Activated CD4-positive, alpha-beta memory T cell treated with anti-CD3 and anti-CD28 coated beads, Interleukin-2, amount 10 ng/mL, durations not matched to agents 7 days and 5 days (primary cell): ENCODE data around the gene COMMD7. TPM values are rescaled to one million over a fixed set of nuclear protein-coding genes. Genes with fewer than 3 reads are reported as not detected.
A peak's percentile ranks its signal among the peaks of the same experiment; 100 is the strongest.

Source experiments
- CTCF ChIA-PET: fragments of 350-600 bp; sonication (Branson Sonifier 250); formaldehyde crosslinking; loops from one replicate; lab custom pipeline; 2021; ENCODE audit warnings: antibody characterized with exemption, inconsistent platforms; lab: Charles Lee
- POLR2A ChIA-PET: fragments of 350-600 bp; sonication (Branson Sonifier 250); formaldehyde crosslinking; loops from one replicate; lab custom pipeline; 2021; ENCODE audit warnings: antibody characterized with exemption; lab: Charles Lee
- DNase-seq: peaks from one replicate; pipeline ENCODE4 v3.0.0-alpha.2; 2020
- H3K27ac Mint-ChIP-seq: one replicate; pipeline ENCODE4 v1.8.0; 2021; ENCODE audit warnings: mild to moderate bottlenecking, mixed read lengths
- H3K27me3 Mint-ChIP-seq: one replicate; pipeline ENCODE4 v1.8.0; 2021; ENCODE audit warnings: mixed read lengths
- H3K36me3 Mint-ChIP-seq: one replicate; pipeline ENCODE4 v1.8.0; 2021; ENCODE audit warnings: low read depth, mixed read lengths
- H3K4me1 Mint-ChIP-seq: one replicate; pipeline ENCODE4 v1.8.0; 2021; ENCODE audit warnings: mixed read lengths
- H3K4me3 Mint-ChIP-seq: one replicate; pipeline ENCODE4 v1.8.0; 2021; ENCODE audit warnings: mild to moderate bottlenecking, mixed read lengths
- H3K9me3 Mint-ChIP-seq: one replicate; pipeline ENCODE4 v1.8.0; 2021; ENCODE audit warnings: mixed read lengths
- total RNA-seq, 2 experiments: library from RNA; stranded (reverse); gene quantifications; one replicate each; pipeline ENCODE4 v1.2.3, GENCODE V29; 2021

COMMD7 gene
- total RNA-seq, 2 experiments from 2014 or later = 61.7 to 62.6 TPM

DNA sequence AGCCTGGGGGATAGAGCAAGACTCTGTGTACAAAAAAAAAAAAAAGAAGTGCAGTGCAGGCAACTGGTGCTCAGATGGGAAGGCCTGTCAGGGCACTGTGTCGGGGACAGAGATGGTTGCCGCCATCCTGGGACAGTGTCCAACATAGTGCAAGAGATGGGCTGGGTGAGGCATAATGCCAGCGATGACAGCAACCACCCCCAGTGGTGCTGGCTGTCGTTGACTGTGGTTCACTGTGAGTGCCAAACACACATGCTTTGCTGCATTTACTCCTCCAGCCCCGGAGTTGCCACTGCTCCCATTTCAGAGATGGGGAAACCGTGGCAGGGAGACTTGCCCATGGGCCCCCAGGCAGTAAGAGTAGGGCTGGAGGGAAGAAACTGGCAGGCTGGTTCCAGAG lies 64.3 kb downstream of the COMMD7 start:
- Mint-ChIP-seq H3K4me3 (no peak overlapping the region), H3K4me1 (peaks cover 25% of the 10 kb centered on the region), H3K27ac (no peak overlapping the region), H3K27me3 (no peaks in the 10 kb centered on the region), H3K36me3 (no peaks in the 10 kb centered on the region), H3K9me3 (no peaks in the 10 kb centered on the region)
- CTCF ChIA-PET = interaction anchor here (2.0 to 3.5 kb wide), 2 partner anchors 99 to 100 kb away, joined by 14 to 24 read pairs; no protein-coding TSS in a partner anchor
- POLR2A ChIA-PET = no interaction called here
- DNase-seq = no peak

DNA sequence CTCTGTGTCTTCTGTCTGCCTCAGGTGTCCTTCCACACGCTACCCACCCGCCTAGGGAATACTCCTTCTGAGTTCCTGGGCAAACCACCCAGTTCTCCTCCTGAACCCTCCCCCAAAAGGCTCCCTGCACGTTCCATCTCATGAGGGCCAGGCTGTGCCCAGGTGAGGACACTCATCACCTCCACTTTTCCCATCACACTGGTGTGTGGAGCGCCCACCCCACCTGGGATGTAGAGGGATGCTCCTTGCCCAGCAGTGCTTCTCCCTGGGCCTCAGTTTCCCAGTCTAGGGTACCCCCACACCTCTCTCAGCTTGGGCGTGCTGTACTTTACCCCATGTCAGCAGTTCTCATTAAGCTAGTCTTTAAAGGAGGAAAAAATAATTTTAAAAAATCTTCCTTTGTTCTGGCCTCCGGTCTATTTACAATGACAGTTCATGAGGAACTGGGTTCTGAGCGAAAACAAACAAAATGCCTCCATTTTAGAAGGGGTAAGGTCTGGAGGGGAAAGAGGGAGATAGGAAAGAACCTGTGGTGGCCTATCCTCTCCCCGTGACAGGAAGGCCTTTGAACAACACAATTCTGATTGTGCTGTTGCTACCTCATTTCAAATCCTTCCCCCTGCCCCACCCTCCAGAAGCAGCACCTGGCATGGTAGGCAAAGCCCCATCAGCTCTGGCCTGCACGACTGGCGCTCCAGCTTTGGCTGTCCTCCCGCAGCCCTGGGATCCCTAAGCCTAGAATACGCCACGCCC lies 67.9 kb downstream of the COMMD7 start:
- H3K4me3 Mint-ChIP-seq = no peak overlapping the region
- H3K27ac Mint-ChIP-seq = no peak overlapping the region
- H3K9me3 Mint-ChIP-seq = no peaks in the 10 kb centered on the region
- DNase-seq = no peak
- ChIA-PET POLR2A (interaction anchor here (0.6 kb wide), 1 partner anchor 103 kb away, joined by 3 read pairs; no protein-coding TSS in a partner anchor), CTCF (interaction anchor here (1.5 to 5.3 kb wide), 2 partner anchors 62 to 102 kb away, joined by 6 to 241 read pairs; no protein-coding TSS in a partner anchor)
- H3K27me3 Mint-ChIP-seq = no peaks in the 10 kb centered on the region
- no peaks in the 10 kb centered on the region for H3K36me3 Mint-ChIP-seq
- H3K4me1 Mint-ChIP-seq = peaks cover 23% of the 10 kb centered on the region

DNA sequence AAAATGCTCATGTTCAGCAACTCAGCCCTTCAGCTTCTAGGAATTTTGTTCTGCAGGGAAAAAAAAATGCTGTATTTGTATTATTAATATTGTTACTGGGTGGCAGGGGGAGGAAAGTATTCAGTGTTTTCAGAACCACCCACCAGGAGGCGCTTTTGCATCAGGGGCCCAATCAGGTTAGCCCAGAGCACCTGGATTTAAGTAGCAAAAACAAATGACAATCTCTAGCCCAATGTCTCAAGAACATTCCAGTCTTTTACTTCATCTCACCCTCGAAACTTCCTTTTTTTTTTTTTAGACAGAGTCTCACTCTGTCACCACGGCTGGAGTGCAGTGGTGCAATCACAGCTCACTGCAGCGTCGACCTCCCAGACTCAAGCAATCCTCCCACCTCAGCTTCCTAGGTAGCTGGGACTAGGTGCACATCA lies 68.9 kb downstream of the COMMD7 start:
- ChIA-PET POLR2A (interaction anchor here (1.3 to 2.9 kb wide), 2 partner anchors 103 to 104 kb away, joined by 4 to 13 read pairs; no protein-coding TSS in a partner anchor), CTCF (interaction anchor here (0.9 to 5.3 kb wide), 17 partner anchors 9 to 171 kb away, joined by 3 to 241 read pairs (median 4); no protein-coding TSS in a partner anchor)
- Mint-ChIP-seq H3K27ac (no peak overlapping the region), H3K36me3 (no peaks in the 10 kb centered on the region), H3K4me1 (peaks cover 23% of the 10 kb centered on the region), H3K4me3 (no peak overlapping the region), H3K27me3 (no peaks in the 10 kb centered on the region), H3K9me3 (no peaks in the 10 kb centered on the region)
- DNase-seq = peak; percentile 77

DNA sequence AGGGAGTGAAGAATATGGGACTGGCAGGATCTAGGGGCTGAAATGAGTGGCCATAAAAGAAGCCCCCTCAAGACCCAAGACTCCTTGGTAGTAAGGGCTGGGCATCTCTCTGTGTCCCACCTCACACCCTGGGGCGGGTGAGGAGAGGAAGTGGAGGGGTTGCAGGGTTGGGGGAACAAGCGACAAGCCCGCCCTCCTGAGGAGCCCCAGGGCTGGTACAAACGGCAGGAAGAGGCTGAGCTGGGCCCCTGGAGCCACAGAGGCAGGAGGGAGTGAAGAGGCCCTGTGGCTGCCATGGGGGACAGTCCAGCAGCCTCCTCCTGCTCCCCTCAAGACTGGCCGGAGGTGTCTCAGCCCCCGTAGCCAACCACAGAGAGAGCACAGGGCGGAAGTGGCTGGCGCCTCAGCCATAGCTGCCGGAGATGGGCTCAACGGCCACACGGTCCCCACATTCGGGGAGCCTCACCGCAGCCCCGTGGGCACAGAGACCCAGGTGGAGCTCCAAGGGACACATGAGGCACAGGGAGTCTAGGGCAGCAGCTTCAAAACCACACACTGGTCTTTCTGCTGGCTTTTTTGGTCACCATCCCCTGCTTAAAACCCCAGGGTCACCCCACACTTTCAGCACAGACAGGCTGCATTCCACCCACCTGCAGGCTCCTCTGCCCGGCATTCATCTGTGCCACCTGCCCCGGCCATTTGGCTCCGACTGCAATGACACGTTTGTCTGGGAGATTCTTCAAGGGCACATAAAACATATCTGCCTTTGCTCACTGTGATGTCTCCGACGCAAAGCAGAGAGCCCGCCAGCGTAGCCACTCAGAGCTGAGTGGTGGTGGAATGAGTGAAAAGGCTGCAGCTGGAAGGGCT lies 70.0 kb downstream of the COMMD7 start:
- peak overlapping the region; percentile 47 for H3K27ac Mint-ChIP-seq
- no peak overlapping the region for H3K4me3 Mint-ChIP-seq
- H3K36me3 Mint-ChIP-seq = no peaks in the 10 kb centered on the region
- H3K4me1 Mint-ChIP-seq = peaks cover 23% of the 10 kb centered on the region
- no peaks in the 10 kb centered on the region for H3K27me3 Mint-ChIP-seq
- ChIA-PET POLR2A (interaction anchor here (0.6 to 2.9 kb wide), 4 partner anchors 104 to 564 kb away, joined by 3 to 13 read pairs (median 4); partner anchors contain the start of gene TM9SF4), CTCF (interaction anchor here (0.7 to 5.3 kb wide), 24 partner anchors 8 to 821 kb away, joined by 3 to 241 read pairs (median 4); no protein-coding TSS in a partner anchor)
- DNase-seq = peak; percentile 32
- no peaks in the 10 kb centered on the region for H3K9me3 Mint-ChIP-seq

DNA sequence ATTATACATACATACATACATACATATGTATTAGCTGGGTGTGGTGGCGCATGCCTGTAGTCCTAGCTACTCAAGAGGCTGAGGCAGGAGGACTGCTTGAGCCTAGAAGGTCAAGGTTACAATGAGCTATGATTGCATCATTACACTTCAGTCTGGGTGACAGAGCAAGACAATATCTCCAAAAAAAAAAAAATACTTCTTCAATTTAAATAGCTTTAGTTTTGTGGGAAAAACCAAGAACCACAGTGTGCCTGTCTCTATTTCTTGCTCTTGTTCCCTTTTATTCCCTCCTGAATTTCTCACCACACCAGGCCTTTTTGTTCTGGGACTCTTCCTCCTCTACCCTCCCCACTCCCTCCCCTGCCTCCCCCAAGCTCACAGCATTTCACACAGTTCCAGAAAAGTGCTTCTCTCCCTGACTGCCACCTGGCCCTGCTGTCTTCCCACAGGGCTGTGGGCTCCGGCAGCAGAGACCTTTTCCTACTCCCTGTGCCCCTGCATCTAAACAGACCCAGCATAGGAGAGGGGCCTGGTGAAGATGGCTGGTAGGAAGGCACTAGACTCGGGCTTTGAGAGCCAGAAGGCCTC lies 70.8 kb downstream of the COMMD7 start:
- Mint-ChIP-seq H3K36me3 (no peaks in the 10 kb centered on the region), H3K27ac (peak overlapping the region; percentile 47), H3K27me3 (no peaks in the 10 kb centered on the region), H3K9me3 (no peaks in the 10 kb centered on the region), H3K4me3 (no peak overlapping the region), H3K4me1 (peaks cover 21% of the 10 kb centered on the region)
- POLR2A ChIA-PET = interaction anchor here (0.6 to 2.9 kb wide), 3 partner anchors 106 to 563 kb away, joined by 3 to 13 read pairs (median 3); partner anchors contain the start of gene TM9SF4
- CTCF ChIA-PET = interaction anchor here (0.6 to 5.3 kb wide), 11 partner anchors 9 to 820 kb away, joined by 3 to 241 read pairs (median 6); no protein-coding TSS in a partner anchor
- no peak for DNase-seq

DNA sequence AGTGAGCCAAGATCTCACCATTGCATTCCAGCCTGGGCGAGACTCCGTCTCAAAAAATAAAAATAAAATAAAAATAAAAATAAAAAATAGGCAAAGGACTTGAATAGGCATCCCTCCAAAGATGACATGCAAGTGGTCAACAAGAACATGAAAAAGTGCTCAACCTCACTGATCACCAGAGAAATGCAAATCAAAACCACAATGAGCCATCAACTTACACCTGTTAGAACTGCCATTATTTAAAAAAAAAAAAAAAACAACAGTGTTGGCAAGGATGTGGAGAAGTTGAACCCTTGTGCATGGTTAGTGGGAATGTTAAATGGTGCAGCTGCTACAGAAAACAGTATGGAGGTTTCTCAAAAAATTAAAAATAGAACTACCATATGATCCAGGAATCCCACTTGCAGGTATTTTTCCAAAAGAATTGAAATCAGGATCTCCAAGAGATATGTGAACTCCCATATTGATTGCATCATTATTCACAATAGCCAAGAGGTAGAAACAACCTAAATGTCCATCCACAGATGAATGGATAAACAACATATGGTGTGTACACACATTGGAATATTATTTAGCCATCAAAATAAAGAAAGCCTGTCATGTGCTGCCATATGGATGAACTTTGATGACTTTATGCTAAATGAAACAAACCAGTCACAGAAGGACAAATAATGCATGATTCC lies 72.4 kb downstream of the COMMD7 start:
- no peak for DNase-seq
- CTCF ChIA-PET = interaction anchor here (0.7 kb wide), 1 partner anchor 9 kb away, joined by 3 read pairs; no protein-coding TSS in a partner anchor
- Mint-ChIP-seq H3K9me3 (no peaks in the 10 kb centered on the region), H3K4me1 (peaks cover 20% of the 10 kb centered on the region), H3K4me3 (no peak overlapping the region), H3K27me3 (no peaks in the 10 kb centered on the region), H3K36me3 (no peaks in the 10 kb centered on the region), H3K27ac (no peak overlapping the region)
- POLR2A ChIA-PET = no interaction called here

DNA sequence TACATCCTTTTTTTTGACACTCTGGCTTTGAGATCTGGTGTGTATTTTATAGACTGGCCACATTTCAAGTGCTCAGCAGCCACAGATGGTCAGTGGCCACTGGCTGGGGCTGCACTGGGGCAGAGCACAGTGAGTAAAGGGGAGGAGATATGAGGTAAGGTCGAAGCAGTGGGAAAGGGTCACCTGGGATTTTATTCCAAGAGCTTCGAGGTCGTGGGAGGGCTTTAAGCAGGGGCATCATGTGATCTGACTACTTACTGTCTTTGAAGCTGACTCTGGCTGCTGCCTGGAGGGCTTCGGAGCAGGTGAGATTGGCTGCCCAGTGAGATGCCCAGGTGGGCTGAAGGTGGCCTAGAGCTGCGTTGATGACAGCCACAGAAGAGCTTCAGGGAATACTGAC lies 76.2 kb downstream of the COMMD7 start:
- H3K27me3 Mint-ChIP-seq = no peaks in the 10 kb centered on the region
- POLR2A ChIA-PET = interaction anchor here (1.0 kb wide), 1 partner anchor 76 kb away, joined by 3 read pairs; the partner anchor contains the start of gene COMMD7
- peaks cover 3% of the 10 kb centered on the region for H3K4me1 Mint-ChIP-seq
- CTCF ChIA-PET = interaction anchor here (1.7 kb wide), 1 partner anchor 123 kb away, joined by 3 read pairs; no protein-coding TSS in a partner anchor
- H3K4me3 Mint-ChIP-seq = no peak overlapping the region
- H3K27ac Mint-ChIP-seq = no peak overlapping the region
- no peak for DNase-seq
- no peaks in the 10 kb centered on the region for H3K36me3 Mint-ChIP-seq
- H3K9me3 Mint-ChIP-seq = no peaks in the 10 kb centered on the region

DNA sequence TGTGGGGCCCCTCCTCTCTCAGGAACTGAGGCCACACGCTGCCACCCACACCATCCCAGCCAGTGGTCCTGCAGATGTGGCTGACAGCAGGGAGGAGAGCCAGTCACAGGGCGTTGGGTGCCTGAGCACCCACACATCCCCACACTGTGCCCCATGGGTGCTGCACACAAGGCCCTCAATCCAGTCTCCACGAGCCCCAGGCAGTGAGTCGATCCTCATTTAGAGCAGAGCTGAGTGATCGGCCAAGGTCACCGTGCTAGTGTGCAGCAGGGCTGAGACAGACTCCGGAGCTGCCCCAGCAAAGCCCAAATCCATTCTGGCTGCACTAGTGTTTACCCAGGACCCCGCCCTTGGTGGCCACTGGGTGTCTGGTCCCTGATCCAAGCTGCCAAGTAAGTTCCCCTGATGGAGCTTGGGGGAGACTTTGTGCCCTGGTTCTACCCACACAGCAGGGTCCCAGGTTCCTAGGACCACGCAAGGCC lies 78.5 kb downstream of the COMMD7 start:
- ChIA-PET CTCF (interaction anchor here (1.7 to 1.8 kb wide), 2 partner anchors 9 to 142 kb away, joined by 6 to 7 read pairs; partner anchors contain the start of gene C20orf203), POLR2A (no interaction called here)
- Mint-ChIP-seq H3K9me3 (peaks cover 7% of the 10 kb centered on the region), H3K27me3 (no peaks in the 10 kb centered on the region), H3K36me3 (peaks cover 4% of the 10 kb centered on the region), H3K4me1 (peaks cover 3% of the 10 kb centered on the region), H3K27ac (no peak overlapping the region), H3K4me3 (no peak overlapping the region)
- no peak for DNase-seq

DNA sequence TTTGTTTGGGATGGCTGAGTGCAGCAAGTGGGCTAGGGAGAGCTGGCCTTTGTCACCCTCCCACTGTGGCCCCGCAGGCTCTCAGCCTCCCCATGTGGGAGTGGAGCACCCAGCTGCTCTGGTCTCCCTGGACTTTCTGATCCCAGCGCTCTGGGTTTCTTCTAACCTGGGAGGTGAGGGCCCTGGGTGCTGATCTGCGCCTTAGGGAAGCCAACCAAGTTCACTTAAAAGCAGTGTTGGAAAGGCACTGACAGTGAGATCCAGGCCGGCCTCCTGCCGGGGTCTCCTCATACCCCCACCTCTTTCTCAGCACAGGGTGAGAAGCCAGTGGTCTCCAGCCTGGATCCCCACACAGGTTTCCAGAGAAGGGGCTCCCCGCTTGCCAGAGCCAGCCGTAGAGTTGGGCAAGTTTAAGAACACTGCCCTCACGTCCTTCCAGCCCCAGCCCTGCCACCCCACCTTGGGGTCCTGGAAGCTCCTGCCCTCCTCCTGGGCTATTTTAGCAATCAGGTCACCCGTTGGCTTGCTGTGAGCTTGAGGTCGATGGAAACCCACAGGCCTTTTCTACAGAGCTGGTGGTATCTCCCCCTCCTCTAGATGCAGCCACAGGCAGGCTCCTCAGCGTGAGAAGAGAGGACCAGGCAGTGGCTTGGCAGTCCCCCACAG lies 79.1 kb downstream of the COMMD7 start:
- peaks cover 4% of the 10 kb centered on the region for H3K36me3 Mint-ChIP-seq
- H3K4me3 Mint-ChIP-seq = no peak overlapping the region
- H3K4me1 Mint-ChIP-seq = peaks cover 3% of the 10 kb centered on the region
- POLR2A ChIA-PET = no interaction called here
- peaks cover 7% of the 10 kb centered on the region for H3K9me3 Mint-ChIP-seq
- no peaks in the 10 kb centered on the region for H3K27me3 Mint-ChIP-seq
- DNase-seq = no peak
- H3K27ac Mint-ChIP-seq = no peak overlapping the region
- CTCF ChIA-PET = interaction anchor here (1.8 kb wide), 1 partner anchor 10 kb away, joined by 7 read pairs; the partner anchor contains the start of gene C20orf203

DNA sequence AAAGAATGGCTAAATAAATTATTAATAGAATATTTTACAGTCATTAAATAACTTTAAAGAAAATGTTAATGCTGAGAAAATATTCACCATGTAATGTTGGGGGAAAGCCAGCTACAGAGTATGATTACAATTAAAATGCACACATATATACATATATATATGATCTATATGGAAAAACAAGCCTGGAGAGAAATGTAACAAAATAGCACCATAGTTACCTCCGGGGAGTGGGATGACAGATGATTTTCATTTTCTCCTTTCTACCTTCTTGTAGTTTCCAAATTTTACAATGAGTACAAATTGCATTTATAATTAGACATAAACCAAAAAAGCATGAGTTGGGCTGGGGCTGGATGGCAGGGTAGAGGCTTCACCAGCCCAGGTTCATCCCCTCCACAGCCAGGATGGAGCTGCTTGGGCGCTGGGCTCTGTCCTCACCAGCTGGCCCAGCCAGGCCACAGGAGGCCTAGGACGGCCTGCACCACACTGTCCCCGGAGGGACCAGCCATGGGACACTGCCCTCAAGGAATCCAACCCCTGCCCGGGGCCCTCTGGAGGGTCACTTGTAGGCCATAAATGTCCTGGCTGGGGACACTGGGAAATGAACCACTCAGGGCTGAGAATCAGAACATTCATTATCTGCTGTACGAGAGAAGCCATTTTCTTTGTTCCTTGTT lies 79.8 kb downstream of the COMMD7 start:
- Mint-ChIP-seq H3K36me3 (peaks cover 4% of the 10 kb centered on the region), H3K27ac (no peak overlapping the region), H3K4me1 (peaks cover 3% of the 10 kb centered on the region), H3K9me3 (peaks cover 7% of the 10 kb centered on the region), H3K4me3 (no peak overlapping the region), H3K27me3 (no peaks in the 10 kb centered on the region)
- ChIA-PET CTCF (no interaction called here), POLR2A (interaction anchor here (1.0 kb wide), 1 partner anchor 169 kb away, joined by 3 read pairs; no protein-coding TSS in a partner anchor)
- no peak for DNase-seq
